CD8-positive, alpha-beta memory T cell (primary cell): ENCODE data around the gene MUC5B. TPM values are rescaled to one million over a fixed set of nuclear protein-coding genes. Genes with fewer than 3 reads are reported as not detected.

Experiments used
- CTCF ChIA-PET: fragments of 350-600 bp; sonication (Branson Sonifier 250); formaldehyde crosslinking; loops from one replicate; lab custom pipeline; 2021; ENCODE audit warnings: antibody characterized with exemption; lab: Charles Lee
- POLR2A ChIA-PET: fragments of 350-600 bp; sonication (Branson Sonifier 250); formaldehyde crosslinking; loops from one replicate; lab custom pipeline; 2021; ENCODE audit warnings: antibody characterized with exemption; lab: Charles Lee
- DNase-seq, 5 donors: peaks; one replicate each; pipeline versions ENCODE4 v3.0.0 to v3.0.0-alpha.2; 2020 to 2022; ENCODE audit warnings: mixed read lengths in 1 of 5
- H3K27ac ChIP-seq: one replicate; pipeline ENCODE4 v1.7.0; 2013; ENCODE audit warnings: low read depth, mild to moderate bottlenecking, low read length, moderate library complexity
- H3K27me3 ChIP-seq: 2 replicates; pipeline ENCODE4 v1.7.0; 2013; ENCODE audit warnings: low read length, mild to moderate bottlenecking; ENCODE audit not compliant: insufficient read depth, poor library complexity, severe bottlenecking
- H3K36me3 ChIP-seq: 2 replicates; pipeline ENCODE4 v1.7.0; 2013; ENCODE audit warnings: mild to moderate bottlenecking, low read length, moderate library complexity; ENCODE audit not compliant: insufficient read depth
- H3K4me1 ChIP-seq: 2 replicates; pipeline ENCODE4 v1.7.0; 2013; ENCODE audit warnings: mild to moderate bottlenecking, low read length, moderate library complexity; ENCODE audit not compliant: insufficient read depth
- H3K4me3 ChIP-seq: 2 replicates; pipeline ENCODE4 v1.7.0; 2013; ENCODE audit warnings: mild to moderate bottlenecking, low read length
- H3K9me3 ChIP-seq: 2 replicates; pipeline ENCODE4 v1.7.0; 2013; ENCODE audit warnings: mild to moderate bottlenecking, low read length
- H3K27ac Mint-ChIP-seq, 8 donors: one replicate each; pipeline ENCODE4 v1.8.0; 2020 to 2021; ENCODE audit warnings: mixed read lengths in 8 of 8, mild to moderate bottlenecking in 6 of 8, inconsistent platforms in 3 of 8, moderate library complexity in 3 of 8
- H3K27me3 Mint-ChIP-seq, 2 donors: one replicate each; pipeline ENCODE4 v1.8.0; 2020 to 2021; ENCODE audit warnings: mixed read lengths in 2 of 2, mild to moderate bottlenecking in 1 of 2, moderate library complexity in 1 of 2
- H3K36me3 Mint-ChIP-seq, 3 donors: one replicate each; pipeline ENCODE4 v1.8.0; 2020 to 2021; ENCODE audit warnings: mixed read lengths in 3 of 3, inconsistent platforms in 1 of 3, mild to moderate bottlenecking in 1 of 3
- H3K4me1 Mint-ChIP-seq, 3 donors: one replicate each; pipeline ENCODE4 v1.8.0; 2020 to 2021; ENCODE audit warnings: mixed read lengths in 3 of 3, inconsistent platforms in 1 of 3, mild to moderate bottlenecking in 1 of 3
- H3K4me3 Mint-ChIP-seq, 7 donors: one replicate each; pipeline ENCODE4 v1.8.0; 2020 to 2021; ENCODE audit warnings: mixed read lengths in 7 of 7, mild to moderate bottlenecking in 6 of 7, moderate library complexity in 4 of 7, inconsistent platforms in 2 of 7
- H3K9me3 Mint-ChIP-seq, 5 donors: one replicate each; pipeline ENCODE4 v1.8.0; 2020 to 2022; ENCODE audit warnings: mixed read lengths in 5 of 5, mild to moderate bottlenecking in 3 of 5, moderate library complexity in 2 of 5, inconsistent platforms in 1 of 5
- polyA plus RNA-seq: library from polyadenylated mRNA; unstranded; fragments of 300-500 nt; fragmentation: Illumina TruSeq; gene quantifications from one replicate; pipeline ENCODE4 v1.2.3, GENCODE V29; 2021
- total RNA-seq, 2 experiments: library from RNA; stranded (reverse); gene quantifications; one replicate each; pipeline ENCODE4 v1.2.3, GENCODE V29; 2021

The MUC5B gene
- total and polyA plus RNA-seq, 3 experiments from 2014 or later = not detected

DNA sequence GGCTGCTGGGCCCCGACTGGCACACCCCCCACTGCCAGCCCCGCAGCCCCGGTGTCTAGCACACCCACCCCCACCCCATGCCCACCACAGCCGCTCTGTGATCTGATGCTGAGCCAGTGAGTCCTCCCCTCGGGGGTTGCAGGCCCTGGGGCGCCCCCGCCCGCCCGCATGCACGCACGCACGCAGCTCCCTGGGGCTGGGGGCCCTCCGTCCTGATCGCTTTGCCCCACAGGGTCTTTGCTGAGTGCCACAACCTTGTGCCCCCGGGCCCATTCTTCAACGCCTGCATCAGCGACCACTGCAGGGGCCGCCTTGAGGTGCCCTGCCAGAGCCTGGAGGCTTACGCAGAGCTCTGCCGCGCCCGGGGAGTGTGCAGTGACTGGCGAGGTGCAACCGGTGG, 32.3 kb downstream of the MUC5B start:
- Histone ChIP-seq H3K27ac (no peak overlapping the region), H3K36me3 (no peaks in the 10 kb centered on the region), H3K4me1 (no peaks in the 10 kb centered on the region), H3K9me3 (no peaks in the 10 kb centered on the region), H3K27me3 (no peaks in the 10 kb centered on the region), H3K4me3 (no peak overlapping the region)
- Mint-ChIP-seq H3K4me1 (no peaks in the 10 kb centered on the region), H3K27me3 (no peaks in the 10 kb centered on the region), H3K36me3 (no peaks in the 10 kb centered on the region), H3K9me3 (no peaks in the 10 kb centered on the region), H3K27ac (no peak overlapping the region), H3K4me3 (no peak overlapping the region)
- no peak for DNase-seq
- CTCF ChIA-PET = no interaction called here
- POLR2A ChIA-PET = no interaction called here

DNA sequence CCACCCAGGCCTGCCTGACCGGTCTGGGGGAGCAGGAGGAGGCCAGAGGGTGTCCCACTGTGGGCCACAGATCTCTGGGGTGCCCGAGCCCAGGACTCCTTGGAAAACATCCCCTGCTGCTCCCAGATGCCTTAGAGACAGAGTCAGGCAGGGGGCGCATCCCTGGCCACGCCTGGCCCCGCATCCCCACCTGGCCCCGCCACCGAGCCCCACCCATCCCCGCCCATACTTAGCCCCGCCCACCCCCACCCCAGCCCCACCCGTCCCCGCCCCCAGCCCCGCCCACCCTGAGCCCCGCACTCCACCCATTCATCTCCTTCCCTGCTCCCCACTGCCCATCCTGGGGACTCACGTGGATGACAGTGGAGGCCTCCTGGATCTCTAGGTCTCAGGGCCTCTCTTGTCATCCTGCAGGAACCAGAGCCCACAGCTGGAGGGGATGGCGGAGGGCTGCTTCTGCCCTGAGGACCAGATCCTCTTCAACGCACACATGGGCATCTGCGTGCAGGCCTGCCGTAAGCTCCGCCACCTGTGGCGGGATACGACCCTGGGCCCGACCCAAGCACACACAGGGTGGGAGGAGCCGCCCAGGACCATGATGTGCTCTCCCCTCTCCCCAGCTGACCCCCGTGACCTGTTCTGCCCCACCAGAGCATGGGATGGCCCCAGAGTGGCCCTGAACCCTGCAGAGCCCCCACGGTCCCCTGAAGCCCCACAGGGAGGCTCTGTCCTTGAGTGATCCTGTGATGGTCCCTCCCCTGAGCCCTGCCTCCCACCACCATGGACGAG, 33.6 kb downstream of the MUC5B start:
- Histone ChIP-seq H3K27me3 (no peaks in the 10 kb centered on the region), H3K27ac (no peak overlapping the region), H3K4me3 (no peak overlapping the region), H3K9me3 (no peaks in the 10 kb centered on the region), H3K36me3 (no peaks in the 10 kb centered on the region), H3K4me1 (no peaks in the 10 kb centered on the region)
- Mint-ChIP-seq H3K4me3 (no peak overlapping the region), H3K27ac (no peak overlapping the region), H3K9me3 (no peaks in the 10 kb centered on the region), H3K4me1 (no peaks in the 10 kb centered on the region), H3K27me3 (no peaks in the 10 kb centered on the region), H3K36me3 (no peaks in the 10 kb centered on the region)
- ChIA-PET CTCF (no interaction called here), POLR2A (no interaction called here)
- DNase-seq = no peak

DNA sequence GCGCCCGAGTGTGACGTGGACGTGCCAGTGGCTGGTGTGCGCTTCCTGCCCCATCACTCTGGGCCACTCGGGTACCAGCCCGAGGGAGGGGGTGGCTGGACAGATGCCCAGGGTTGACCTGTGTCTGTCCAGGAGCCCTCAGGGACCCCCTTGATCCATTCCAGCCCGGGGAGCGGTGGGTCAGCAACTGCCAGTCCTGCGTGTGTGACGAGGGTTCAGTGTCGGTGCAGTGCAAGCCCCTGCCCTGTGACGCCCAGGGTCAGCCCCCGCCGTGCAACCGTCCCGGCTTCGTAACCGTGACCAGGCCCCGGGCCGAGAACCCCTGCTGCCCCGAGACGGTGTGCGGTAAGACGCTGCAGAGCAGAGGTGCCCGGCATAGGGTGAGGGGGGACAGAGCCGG, 34.5 kb downstream of the MUC5B start:
- POLR2A ChIA-PET = no interaction called here

DNA sequence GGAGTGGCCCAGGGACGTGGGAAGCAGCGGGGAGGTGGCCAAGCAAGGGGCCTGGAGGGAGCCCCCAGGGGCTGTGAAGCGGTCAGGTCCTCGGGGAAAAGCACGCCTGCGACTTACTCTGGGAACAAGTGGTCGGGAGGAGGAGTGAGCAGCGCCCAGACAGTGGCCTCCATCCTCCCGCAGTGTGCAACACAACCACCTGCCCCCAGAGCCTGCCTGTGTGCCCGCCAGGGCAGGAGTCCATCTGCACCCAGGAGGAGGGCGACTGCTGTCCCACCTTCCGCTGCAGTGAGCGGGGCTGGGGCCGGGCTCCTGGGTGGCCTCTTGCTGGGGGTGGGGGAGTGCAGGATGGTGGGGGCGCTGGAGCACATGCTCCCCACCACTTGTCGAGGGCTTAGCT, 35.0 kb downstream of the MUC5B start:
- no peak overlapping the region for H3K4me3 ChIP-seq
- DNase-seq = no peak

More for the DNA sequence above, 34.5 kb downstream of the MUC5B start:
- DNase-seq = no peak
- H3K4me1 ChIP-seq = peaks cover 6% of the 10 kb centered on the region
- H3K9me3 ChIP-seq = no peaks in the 10 kb centered on the region
- H3K9me3 Mint-ChIP-seq = no peaks in the 10 kb centered on the region
- CTCF ChIA-PET = no interaction called here
- no peak overlapping the region for H3K27ac ChIP-seq
- H3K4me3 Mint-ChIP-seq = no peak overlapping the region
- no peak overlapping the region for H3K27ac Mint-ChIP-seq
- no peaks in the 10 kb centered on the region for H3K27me3 Mint-ChIP-seq
- H3K27me3 ChIP-seq = no peaks in the 10 kb centered on the region
- H3K4me1 Mint-ChIP-seq = peaks cover 0 to 6% (median 2%) of the 10 kb centered on the region in 3 donors
- no peaks in the 10 kb centered on the region for H3K36me3 ChIP-seq
- H3K4me3 ChIP-seq = no peak overlapping the region
- no peaks in the 10 kb centered on the region for H3K36me3 Mint-ChIP-seq

DNA sequence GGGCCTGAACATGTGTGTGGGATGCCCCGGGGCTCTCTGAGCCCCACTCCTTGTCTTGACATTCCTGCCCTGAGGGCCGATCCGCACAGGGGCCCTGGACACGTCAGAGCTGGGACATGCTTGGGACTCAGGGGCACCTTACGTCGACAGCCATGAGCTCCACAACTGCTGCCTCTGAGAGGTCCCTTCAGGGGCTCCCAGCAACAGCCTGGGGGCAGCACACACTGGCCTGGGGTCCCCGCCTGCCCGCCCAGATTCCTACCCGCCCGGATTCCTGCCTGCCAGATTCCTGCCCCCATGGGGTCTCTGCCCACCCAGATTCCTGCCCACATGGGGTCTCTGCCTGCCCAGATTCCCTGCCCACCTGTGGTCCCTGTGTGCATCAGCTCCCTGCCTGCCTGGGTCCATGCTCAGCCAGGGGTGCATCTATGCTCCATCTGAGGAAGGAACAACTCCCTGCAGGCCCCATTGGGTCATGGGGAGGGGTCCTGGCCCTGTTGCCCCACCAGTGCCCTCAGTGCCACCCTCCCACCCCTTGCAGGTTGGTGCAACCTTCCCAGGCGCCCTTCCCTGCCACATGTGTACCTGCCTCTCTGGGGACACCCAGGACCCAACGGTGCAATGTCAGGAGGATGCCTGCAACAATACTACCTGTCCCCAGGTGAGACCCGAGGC, 35.7 kb downstream of the MUC5B start:
- Mint-ChIP-seq H3K4me1 (peaks cover 5 to 17% (median 8%) of the 10 kb centered on the region in 3 donors), H3K27me3 (no peaks in the 10 kb centered on the region), H3K4me3 (no peak overlapping the region), H3K36me3 (no peaks in the 10 kb centered on the region), H3K9me3 (no peaks in the 10 kb centered on the region), H3K27ac (no peak overlapping the region)
- Histone ChIP-seq H3K4me3 (no peak overlapping the region), H3K27me3 (no peaks in the 10 kb centered on the region), H3K9me3 (no peaks in the 10 kb centered on the region), H3K27ac (no peak overlapping the region), H3K4me1 (peaks cover 15% of the 10 kb centered on the region), H3K36me3 (no peaks in the 10 kb centered on the region)
- ChIA-PET POLR2A (interaction anchor here (0.6 kb wide), 1 partner anchor 92 kb away, joined by 7 read pairs; no protein-coding TSS in a partner anchor), CTCF (no interaction called here)
- DNase-seq = no peak

More for the DNA sequence above, 35.0 kb downstream of the MUC5B start:
- ChIA-PET POLR2A (interaction anchor here (0.6 kb wide), 1 partner anchor 93 kb away, joined by 7 read pairs; no protein-coding TSS in a partner anchor), CTCF (no interaction called here)
- Histone ChIP-seq H3K4me1 (peaks cover 9% of the 10 kb centered on the region), H3K27ac (no peak overlapping the region), H3K27me3 (no peaks in the 10 kb centered on the region), H3K36me3 (no peaks in the 10 kb centered on the region), H3K9me3 (no peaks in the 10 kb centered on the region)
- H3K4me1 Mint-ChIP-seq = peaks cover 5 to 12% (median 6%) of the 10 kb centered on the region in 3 donors
- no peaks in the 10 kb centered on the region for H3K36me3 Mint-ChIP-seq
- H3K9me3 Mint-ChIP-seq = no peaks in the 10 kb centered on the region
- no peaks in the 10 kb centered on the region for H3K27me3 Mint-ChIP-seq
- no peak overlapping the region for H3K4me3 Mint-ChIP-seq
- H3K27ac Mint-ChIP-seq = no peak overlapping the region

DNA sequence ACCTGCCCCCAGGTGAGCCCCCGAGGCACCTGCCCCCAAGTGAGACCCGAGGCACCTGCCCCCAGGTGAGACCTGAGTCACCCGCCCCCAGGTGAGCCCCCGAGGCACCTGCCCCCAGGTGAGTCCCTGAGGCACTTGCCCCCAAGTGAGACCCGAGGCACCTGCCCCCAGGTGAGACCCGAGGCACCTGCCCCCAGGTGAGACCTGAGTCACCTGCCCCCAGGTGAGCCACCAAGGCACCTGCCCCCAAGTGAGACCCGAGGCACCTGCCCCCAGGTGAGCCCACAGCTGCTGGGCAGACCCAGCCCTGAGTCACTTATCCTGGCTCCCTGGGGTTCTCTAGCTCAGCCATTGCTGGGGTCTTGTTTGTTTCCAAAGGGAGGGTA, 36.2 kb downstream of the MUC5B start:
- Mint-ChIP-seq H3K27ac (no peak overlapping the region), H3K27me3 (no peaks in the 10 kb centered on the region), H3K4me1 (peaks cover 6 to 17% (median 8%) of the 10 kb centered on the region in 3 donors), H3K9me3 (no peaks in the 10 kb centered on the region), H3K36me3 (no peaks in the 10 kb centered on the region), H3K4me3 (no peak overlapping the region)
- H3K4me1 ChIP-seq = peaks cover 15% of the 10 kb centered on the region
- no peaks in the 10 kb centered on the region for H3K36me3 ChIP-seq
- CTCF ChIA-PET = no interaction called here
- no peaks in the 10 kb centered on the region for H3K9me3 ChIP-seq
- H3K27ac ChIP-seq = no peak overlapping the region
- DNase-seq = no peak
- H3K27me3 ChIP-seq = no peaks in the 10 kb centered on the region
- POLR2A ChIA-PET = no interaction called here
- no peak overlapping the region for H3K4me3 ChIP-seq

DNA sequence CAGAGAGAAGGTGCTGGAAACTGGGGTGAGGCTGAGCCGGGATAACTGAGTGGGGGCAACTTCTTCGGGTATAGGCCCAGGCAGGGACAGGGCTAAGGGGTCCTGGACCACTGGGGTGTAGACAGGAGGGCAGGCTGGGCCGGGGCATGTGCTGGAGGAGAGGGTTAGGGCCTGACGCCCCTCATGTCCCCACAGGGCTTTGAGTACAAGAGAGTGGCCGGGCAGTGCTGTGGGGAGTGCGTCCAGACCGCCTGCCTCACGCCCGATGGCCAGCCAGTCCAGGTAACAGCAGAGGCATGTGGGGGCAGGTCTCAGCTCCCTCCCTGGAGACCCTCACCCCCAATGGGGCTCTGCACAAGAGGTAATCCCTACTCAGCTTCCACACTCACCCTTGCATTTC, 36.7 kb downstream of the MUC5B start:
- Mint-ChIP-seq H3K27ac (no peak overlapping the region), H3K9me3 (peaks cover 0 to 2% (median 0%) of the 10 kb centered on the region in 5 donors), H3K4me3 (no peak overlapping the region), H3K36me3 (no peaks in the 10 kb centered on the region), H3K4me1 (peaks cover 10 to 22% (median 12%) of the 10 kb centered on the region in 3 donors), H3K27me3 (peaks cover 0 to 3% of the 10 kb centered on the region in 2 donors)
- ChIA-PET POLR2A (no interaction called here), CTCF (no interaction called here)
- no peaks in the 10 kb centered on the region for H3K27me3 ChIP-seq
- no peak for DNase-seq
- H3K4me1 ChIP-seq = peaks cover 15% of the 10 kb centered on the region
- H3K27ac ChIP-seq = no peak overlapping the region
- no peak overlapping the region for H3K4me3 ChIP-seq
- no peaks in the 10 kb centered on the region for H3K36me3 ChIP-seq
- no peaks in the 10 kb centered on the region for H3K9me3 ChIP-seq

DNA sequence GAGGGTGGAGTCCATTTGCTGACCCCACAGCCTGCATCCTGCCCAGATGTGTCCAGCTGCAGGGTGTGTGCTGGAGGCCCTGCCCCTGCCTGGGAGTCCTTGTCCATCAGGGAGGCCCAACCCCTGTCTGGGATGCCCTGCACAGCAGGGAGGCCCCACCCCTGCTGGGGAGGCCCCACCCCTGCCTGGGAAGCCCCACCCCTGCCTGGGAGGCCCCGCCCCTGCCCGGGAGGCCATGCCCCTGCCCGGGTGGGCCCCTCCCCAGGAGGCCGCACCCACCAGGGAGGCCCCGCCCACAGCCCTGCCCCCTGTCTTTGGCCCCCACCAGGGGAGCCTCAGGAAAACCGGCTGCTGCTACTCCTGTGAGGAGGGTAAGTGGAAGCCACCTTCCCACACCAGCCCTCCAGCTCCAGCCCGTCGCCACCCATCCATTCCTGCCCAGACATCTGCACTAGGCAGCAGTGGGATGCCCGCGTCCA, 37.2 kb downstream of the MUC5B start:
- peak in 3 of 5 donors; percentile 13 to 36 (median 25) for DNase-seq
- H3K27ac ChIP-seq = no peak overlapping the region
- no peaks in the 10 kb centered on the region for H3K36me3 Mint-ChIP-seq
- POLR2A ChIA-PET = no interaction called here
- peaks cover 11 to 23% (median 13%) of the 10 kb centered on the region in 3 donors for H3K4me1 Mint-ChIP-seq
- H3K27me3 ChIP-seq = no peaks in the 10 kb centered on the region
- peaks cover 0 to 3% (median 0%) of the 10 kb centered on the region in 5 donors for H3K9me3 Mint-ChIP-seq
- no peak overlapping the region for H3K4me3 ChIP-seq
- peaks cover 0 to 4% of the 10 kb centered on the region in 2 donors for H3K27me3 Mint-ChIP-seq
- no peak overlapping the region for H3K4me3 Mint-ChIP-seq
- peaks cover 15% of the 10 kb centered on the region for H3K4me1 ChIP-seq
- CTCF ChIA-PET = no interaction called here
- no peaks in the 10 kb centered on the region for H3K36me3 ChIP-seq
- H3K9me3 ChIP-seq = no peaks in the 10 kb centered on the region
- peak overlapping the region in 1 of 8 donors; percentile 56 for H3K27ac Mint-ChIP-seq
